H9 (cell line): ENCODE data around the gene NEURL1. TPM values are rescaled to one million over a fixed set of nuclear protein-coding genes. Genes with fewer than 3 reads are reported as not detected.

Experiments used
- DNase-seq: peaks from one replicate; pipeline ENCODE4 v3.0.0-alpha.2; 2017
- H2AFZ ChIP-seq: one replicate; pipeline ENCODE4 v1.6.1; 2013; ENCODE audit warnings: mild to moderate bottlenecking, low read length, control low read depth, moderate library complexity
- H2AK5ac ChIP-seq: 2 replicates; pipeline ENCODE4 v1.6.1; 2013; ENCODE audit warnings: low read length, control low read depth, mixed read lengths; ENCODE audit not compliant: insufficient read length
- H2BK120ac ChIP-seq: one replicate; pipeline ENCODE4 v1.6.1; 2013; ENCODE audit warnings: low read depth, mild to moderate bottlenecking, low read length, control low read depth, inconsistent platforms; ENCODE audit not compliant: poor library complexity, severe bottlenecking
- H2BK12ac ChIP-seq: 2 replicates; pipeline ENCODE4 v1.6.1; 2013; ENCODE audit warnings: low read length, control low read depth, mixed read lengths, low read depth; ENCODE audit not compliant: insufficient read length
- H2BK15ac ChIP-seq: 2 replicates; pipeline ENCODE4 v1.6.1; 2013; ENCODE audit warnings: low read depth, low read length, control low read depth
- H2BK20ac ChIP-seq: one replicate; pipeline ENCODE4 v1.6.1; 2013; ENCODE audit warnings: low read depth, mild to moderate bottlenecking, low read length, control low read depth, inconsistent platforms; ENCODE audit not compliant: poor library complexity, severe bottlenecking
- H2BK5ac ChIP-seq: 2 replicates; pipeline ENCODE4 v1.6.1; 2013; ENCODE audit warnings: low read length, control low read depth, mixed read lengths; ENCODE audit not compliant: insufficient read length
- H3K14ac ChIP-seq: 2 replicates; pipeline ENCODE4 v1.6.1; 2013; ENCODE audit warnings: low read length, control low read depth; ENCODE audit not compliant: insufficient read depth
- H3K18ac ChIP-seq: 2 replicates; pipeline ENCODE4 v1.6.1; 2013; ENCODE audit warnings: low read depth, mild to moderate bottlenecking, mixed read lengths, low read length, control low read depth; ENCODE audit not compliant: insufficient read length
- H3K23ac ChIP-seq: 2 replicates; pipeline ENCODE4 v1.6.1; 2013; ENCODE audit warnings: low read length, control low read depth, mixed read lengths, low read depth; ENCODE audit not compliant: insufficient read length
- H3K23me2 ChIP-seq: 2 replicates; pipeline ENCODE4 v1.6.1; 2013; ENCODE audit warnings: low read depth, mild to moderate bottlenecking, mixed read lengths, low read length, control low read depth; ENCODE audit not compliant: insufficient read length, poor library complexity, severe bottlenecking
- H3K27ac ChIP-seq: 2 replicates; pipeline ENCODE4 v1.5.1; 2013; ENCODE audit warnings: low read length, control low read depth, mixed read lengths, low read depth; ENCODE audit not compliant: insufficient read length
- H3K27me3 ChIP-seq: 2 replicates; pipeline ENCODE4 v1.6.1; 2013; ENCODE audit warnings: low read length, control low read depth, inconsistent platforms; ENCODE audit not compliant: insufficient read depth
- H3K4ac ChIP-seq: 2 replicates; pipeline ENCODE4 v1.6.1; 2013; ENCODE audit warnings: low read depth, mild to moderate bottlenecking, control low read depth, inconsistent platforms, low read length, moderate library complexity
- H3K4me1 ChIP-seq: 2 replicates; pipeline ENCODE4 v1.6.1; 2013; ENCODE audit warnings: low read length, control low read depth, inconsistent platforms; ENCODE audit not compliant: insufficient read depth
- H3K4me2 ChIP-seq: 2 replicates; pipeline ENCODE4 v1.6.1; 2013; ENCODE audit warnings: low read length, control low read depth, mixed read lengths; ENCODE audit not compliant: insufficient read length, insufficient read depth
- H3K56ac ChIP-seq: 2 replicates; pipeline ENCODE4 v1.6.1; 2013; ENCODE audit warnings: low read depth, mild to moderate bottlenecking, mixed read lengths, low read length, control low read depth; ENCODE audit not compliant: insufficient read length
- H3K79me1 ChIP-seq: 2 replicates; pipeline ENCODE4 v1.6.1; 2013; ENCODE audit warnings: low read depth, mild to moderate bottlenecking, moderate library complexity, low read length, control low read depth, inconsistent platforms; ENCODE audit not compliant: insufficient read depth, poor library complexity, severe bottlenecking
- H3K79me2 ChIP-seq: 2 replicates; pipeline ENCODE4 v1.6.1; 2013; ENCODE audit warnings: low read length, control low read depth, inconsistent platforms; ENCODE audit not compliant: insufficient read depth
- H3K9ac ChIP-seq: 2 replicates; pipeline ENCODE4 v1.6.1; 2013; ENCODE audit warnings: low read length, control low read depth, mixed read lengths; ENCODE audit not compliant: insufficient read length; ENCODE audit errors: extremely low read depth
- H3K9me3 ChIP-seq: one replicate; pipeline ENCODE4 v1.6.1; 2013; ENCODE audit warnings: low read depth, low read length, inconsistent platforms; ENCODE audit not compliant: control insufficient read depth
- H3T11ph ChIP-seq: one replicate; pipeline ENCODE4 v1.6.1; 2013; ENCODE audit warnings: mild to moderate bottlenecking, low read length, control low read depth, inconsistent platforms
- H4K20me1 ChIP-seq: one replicate; pipeline ENCODE4 v1.6.1; 2013; ENCODE audit not compliant: control insufficient read depth, insufficient read length, insufficient read depth
- H4K5ac ChIP-seq: 2 replicates; pipeline ENCODE4 v1.6.1; 2013; ENCODE audit warnings: low read depth, mild to moderate bottlenecking, mixed read lengths, low read length, control low read depth; ENCODE audit not compliant: insufficient read length
- H4K8ac ChIP-seq: replicated peaks from 2 replicates; pipeline ENCODE4 v1.6.1; 2013; ENCODE audit warnings: low read length, control low read depth, mixed read lengths, low read depth; ENCODE audit not compliant: insufficient read length
- H4K91ac ChIP-seq: 2 replicates; pipeline ENCODE4 v1.6.1; 2013; ENCODE audit warnings: low read depth, mild to moderate bottlenecking, moderate library complexity, mixed read lengths, low read length, control low read depth; ENCODE audit not compliant: insufficient read length
- H3K27ac Mint-ChIP-seq, 3 experiments: 2 replicates in 2 of 3; 3 replicates in 1 of 3; pipeline ENCODE4 v1.8.0; 2020 to 2021; ENCODE audit warnings: mixed read lengths in 3 of 3, mild to moderate bottlenecking in 1 of 3, moderate library complexity in 1 of 3
- H3K27me3 Mint-ChIP-seq: 2 replicates; pipeline ENCODE4 v1.8.0; 2021; ENCODE audit warnings: low read depth, mild to moderate bottlenecking, moderate library complexity, mixed read lengths
- H3K36me3 Mint-ChIP-seq, 3 experiments: 2 replicates in 2 of 3; 3 replicates in 1 of 3; pipeline ENCODE4 v1.8.0; 2020 to 2021; ENCODE audit warnings: low read depth in 3 of 3, mixed read lengths in 3 of 3; ENCODE audit not compliant: insufficient read depth in 1 of 3
- H3K4me1 Mint-ChIP-seq, 2 experiments: 2 replicates each; pipeline ENCODE4 v1.8.0; 2020; ENCODE audit warnings: mixed read lengths in 2 of 2
- H3K4me3 Mint-ChIP-seq, 2 experiments: 2 replicates in 1 of 2; 3 replicates in 1 of 2; pipeline ENCODE4 v1.8.0; 2020 to 2021; ENCODE audit warnings: mild to moderate bottlenecking in 2 of 2, mixed read lengths in 2 of 2, moderate library complexity in 1 of 2
- H3K9me3 Mint-ChIP-seq, 2 experiments: 2 replicates in 1 of 2; 3 replicates in 1 of 2; pipeline ENCODE4 v1.8.0; 2020; ENCODE audit warnings: mild to moderate bottlenecking in 2 of 2, mixed read lengths in 2 of 2, moderate library complexity in 1 of 2
- WGBS: extraction: QIAGEN DNeasy Blood & Tissue Kit; methylation state at CpG from one replicate; pipeline ENCODE4 v1.1.7; 2013; ENCODE audit warnings: missing lambda C conversion rate, low lambda C conversion rate, mixed read lengths; ENCODE audit not compliant: insufficient read length; ENCODE audit errors: extremely low coverage; 5-methylcytosine and 5-hydroxymethylcytosine counted together
- total RNA-seq: library from RNA; stranded (reverse); gene quantifications from 2 replicates; pipeline ENCODE4 v1.2.1, GENCODE V29; 2021
- TF ChIP-seq, protein P1 (sequence below): fragments of 200-600 bp; sonication (generic); conservative IDR thresholded peaks from 3 replicates; pipeline ENCODE4 v1.8.0; 2021; ENCODE audit warnings: antibody characterized with exemption, mild to moderate bottlenecking

Gene NEURL1
- total RNA-seq, 1 experiment from 2014 or later: 1.2 TPM

DNA sequence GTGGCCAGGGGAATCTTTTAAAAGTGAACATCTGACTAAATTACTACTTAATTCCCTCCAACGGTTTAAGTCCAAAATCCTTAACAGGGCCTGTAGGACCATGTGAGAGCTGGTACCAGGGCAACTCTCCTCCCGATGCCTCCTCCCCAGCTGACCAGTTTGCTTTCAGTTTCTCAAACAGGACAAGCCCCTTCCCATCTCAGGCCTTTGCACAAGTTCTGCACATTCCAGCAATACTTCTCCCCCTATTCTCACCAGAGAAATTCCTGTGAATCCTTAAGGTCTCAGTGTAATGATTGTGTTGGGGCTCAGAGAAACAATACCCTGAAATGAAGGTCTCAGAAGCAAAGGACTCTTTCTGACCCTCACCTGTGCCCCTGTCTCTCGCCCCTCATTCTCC lies 26.8 kb upstream of the NEURL1 start:
- no peak for DNase-seq
- Histone ChIP-seq H2BK5ac (no peak overlapping the region), H3K79me2 (no peaks in the 10 kb centered on the region), H3K9me3 (no peaks in the 10 kb centered on the region), H3K18ac (no peak overlapping the region), H3K4ac (no peak overlapping the region), H3K56ac (no peak overlapping the region), H2AK5ac (no peak overlapping the region), H4K5ac (no peak overlapping the region), H3K27me3 (no peaks in the 10 kb centered on the region), H2BK15ac (no peak overlapping the region), H2BK20ac (no peak overlapping the region), H3K9ac (no peak overlapping the region), H2BK12ac (no peak overlapping the region), H3K27ac (no peak overlapping the region), H3K23me2 (no peaks in the 10 kb centered on the region), H3K79me1 (no peaks in the 10 kb centered on the region), H2AFZ (no peak overlapping the region), H2BK120ac (no peak overlapping the region), H4K20me1 (no peaks in the 10 kb centered on the region), H3K4me1 (no peaks in the 10 kb centered on the region; the same call in 1 of the 2 replicates), H4K8ac (no peak overlapping the region), H3K4me2 (no peak overlapping the region), H3K14ac (no peak overlapping the region), H3K23ac (no peak overlapping the region), H3T11ph (no peak overlapping the region), H4K91ac (no peak overlapping the region)
- Mint-ChIP-seq H3K36me3 (no peaks in the 10 kb centered on the region), H3K27ac (no peak overlapping the region; a peak in 3 of 7 replicates), H3K27me3 (peaks cover 9% of the 10 kb centered on the region), H3K9me3 (no peaks in the 10 kb centered on the region), H3K4me1 (peaks cover 11% of the 10 kb centered on the region in 2 experiments), H3K4me3 (no peak overlapping the region)
- TF ChIP-seq, protein P1, sequence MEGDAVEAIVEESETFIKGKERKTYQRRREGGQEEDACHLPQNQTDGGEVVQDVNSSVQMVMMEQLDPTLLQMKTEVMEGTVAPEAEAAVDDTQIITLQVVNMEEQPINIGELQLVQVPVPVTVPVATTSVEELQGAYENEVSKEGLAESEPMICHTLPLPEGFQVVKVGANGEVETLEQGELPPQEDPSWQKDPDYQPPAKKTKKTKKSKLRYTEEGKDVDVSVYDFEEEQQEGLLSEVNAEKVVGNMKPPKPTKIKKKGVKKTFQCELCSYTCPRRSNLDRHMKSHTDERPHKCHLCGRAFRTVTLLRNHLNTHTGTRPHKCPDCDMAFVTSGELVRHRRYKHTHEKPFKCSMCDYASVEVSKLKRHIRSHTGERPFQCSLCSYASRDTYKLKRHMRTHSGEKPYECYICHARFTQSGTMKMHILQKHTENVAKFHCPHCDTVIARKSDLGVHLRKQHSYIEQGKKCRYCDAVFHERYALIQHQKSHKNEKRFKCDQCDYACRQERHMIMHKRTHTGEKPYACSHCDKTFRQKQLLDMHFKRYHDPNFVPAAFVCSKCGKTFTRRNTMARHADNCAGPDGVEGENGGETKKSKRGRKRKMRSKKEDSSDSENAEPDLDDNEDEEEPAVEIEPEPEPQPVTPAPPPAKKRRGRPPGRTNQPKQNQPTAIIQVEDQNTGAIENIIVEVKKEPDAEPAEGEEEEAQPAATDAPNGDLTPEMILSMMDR: no peak
- no CpG with 5 or more reads among the region's 3 CpGs for WGBS
